Measurements from ENCODE around the gene LRFN4.

Gene LRFN4

DNA sequence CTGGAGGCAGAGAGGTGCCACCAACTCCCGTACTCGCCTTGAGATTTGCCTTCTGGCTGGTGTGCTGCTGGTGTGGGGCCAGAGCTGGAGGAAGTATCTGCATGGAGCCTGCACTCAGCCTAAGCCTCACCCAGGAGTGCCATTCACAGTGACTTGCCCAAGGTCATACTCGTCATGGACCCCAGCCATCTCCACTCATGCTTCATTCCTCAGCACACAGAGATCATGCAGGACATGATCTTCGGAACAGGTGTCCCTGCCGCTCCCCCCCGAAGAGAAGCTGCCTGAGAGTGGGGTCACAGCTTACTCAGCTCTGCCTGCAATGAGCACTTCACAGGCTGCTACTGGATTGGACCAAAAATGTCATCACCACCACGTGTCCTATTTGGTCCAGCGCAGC is 52.3 kb downstream of the LRFN4 start:
- Mint-ChIP-seq H3K4me1 (ENCODE audit: low read depth) (peaks cover 10% of the 10 kb centered on the region), H3K9me3 (no peaks in the 10 kb centered on the region), H3K36me3 (ENCODE audit: low read depth) (no peaks in the 10 kb centered on the region), H3K4me3 (no peak overlapping the region), H3K27ac (no peak overlapping the region), H3K27me3 (no peaks in the 10 kb centered on the region)
- intact Hi-C loops (cut with micrococcal nuclease): no loop called here

GRCh38 chr11:66910016-66910415 is 53.2 kb downstream of the LRFN4 start:
- Mint-ChIP-seq H3K9me3 (no peaks in the 10 kb centered on the region), H3K27ac (no peak overlapping the region)
- intact Hi-C loops (cut with micrococcal nuclease): no loop called here

More at GRCh38 chr11:66910016-66910415, 53.2 kb downstream of the LRFN4 start:
- Mint-ChIP-seq H3K36me3 (ENCODE audit: low read depth) (no peaks in the 10 kb centered on the region), H3K4me1 (ENCODE audit: low read depth) (peaks cover 10% of the 10 kb centered on the region), H3K27me3 (no peaks in the 10 kb centered on the region), H3K4me3 (no peak overlapping the region)
